SHP77 treated with DMSO at 0.1 percent for 48 hours (cell line): ENCODE measurements around the gene PANK4.
A peak's percentile ranks its signal among the peaks of the same experiment; 100 is the strongest.
"Not testable (repeated sequence)": the region's sequence is repeated elsewhere in the genome, so short reads cannot be mapped to it uniquely, and the experiment has no call there.

Experiments used
- DNase-seq: peaks from one replicate; lab custom pipeline; 2025; lab: John Stamatoyannopoulos, UW

The PANK4 gene

GRCh38 chr1:2558861-2559260 lies 32.5 kb upstream of the PANK4 start:
- DNase-seq: no peak

- DNase-seq: no peak
These were observed 32.0 kb upstream of the PANK4 start for GRCh38 chr1:2558420-2558819.

GRCh38 chr1:2557482-2558400 lies 31.3 kb upstream of the PANK4 start:
- no peak for DNase-seq

GRCh38 chr1:2556678-2557481 lies 30.5 kb upstream of the PANK4 start:
- DNase-seq: no peak

GRCh38 chr1:2556277-2556677 lies 29.9 kb upstream of the PANK4 start, which contains the start of gene TNFRSF14:
Gene TNFRSF14 (plus strand): TSS chr1:2556371. CDS start chr1:2556665, 294 bp downstream.
- no peak for DNase-seq

- no peak for DNase-seq
These were observed 29.4 kb upstream of the PANK4 start for GRCh38 chr1:2555634-2556276.

GRCh38 chr1:2554621-2555387 lies 28.4 kb upstream of the PANK4 start:
- no peak for DNase-seq

- DNase-seq: no peak
These were observed 27.6 kb upstream of the PANK4 start for GRCh38 chr1:2553871-2554620.

GRCh38 chr1:2553076-2553475 lies 26.7 kb upstream of the PANK4 start:
- DNase-seq: not testable (repeated sequence)

- no peak for DNase-seq
These were observed 25.8 kb upstream of the PANK4 start for GRCh38 chr1:2552189-2552588.

- DNase-seq: not testable (repeated sequence)
These were observed 25.1 kb upstream of the PANK4 start for GRCh38 chr1:2551544-2551943.

GRCh38 chr1:2550309-2550861 lies 24.0 kb upstream of the PANK4 start:
- DNase-seq: not testable (repeated sequence)

- not testable (repeated sequence) for DNase-seq
These were observed 23.1 kb upstream of the PANK4 start for GRCh38 chr1:2549367-2550029.

GRCh38 chr1:2548068-2548589 lies 21.7 kb upstream of the PANK4 start:
- no peak for DNase-seq

GRCh38 chr1:2547210-2548067 lies 21.0 kb upstream of the PANK4 start:
- DNase-seq: no peak

GRCh38 chr1:2546515-2547209 lies 20.3 kb upstream of the PANK4 start:
- DNase-seq: peak; percentile 60

- DNase-seq: peak; percentile 80
These were observed 19.5 kb upstream of the PANK4 start for GRCh38 chr1:2545754-2546514.
